ENCODE data around the gene SNX18. TPM values are rescaled to one million over a fixed set of nuclear protein-coding genes. Genes with fewer than 3 reads are reported as not detected.

The SNX18 gene
- total RNA-seq, 1 donor from 2014 or later: 17.2 TPM

DNA sequence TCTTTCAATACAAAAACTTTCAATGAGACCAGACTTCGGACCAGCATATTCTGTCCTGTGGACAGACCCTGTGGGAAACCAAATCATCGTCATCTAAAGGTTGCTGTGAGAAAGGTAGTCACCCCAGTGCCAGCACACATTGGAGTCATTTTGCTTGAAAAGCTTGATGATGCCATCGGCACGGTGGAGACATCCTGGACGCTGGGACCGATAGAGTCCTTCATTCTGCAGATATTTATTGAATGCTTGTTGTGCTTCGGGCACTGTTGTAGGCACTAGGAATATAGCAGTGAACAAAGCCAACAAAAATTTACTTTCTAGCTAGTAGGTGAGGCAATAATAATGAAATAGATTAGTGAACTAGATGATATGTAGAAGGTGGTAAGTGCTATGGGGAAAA is 34.9 kb downstream of the SNX18 start:
- H3K4me1 Mint-ChIP-seq: peaks cover 2% of the 10 kb centered on the region
- no peaks in the 10 kb centered on the region for H3K27me3 Mint-ChIP-seq (ENCODE audit: low read depth)
- no peak overlapping the region for H3K4me3 Mint-ChIP-seq
- H3K27ac Mint-ChIP-seq: no peak overlapping the region
- no peak for DNase-seq (ENCODE audit: low spot score in 2 of 2, unreplicated experiment in 2 of 2)
- H3K9me3 Mint-ChIP-seq: no peaks in the 10 kb centered on the region
- TF ChIP-seq, protein P1, sequence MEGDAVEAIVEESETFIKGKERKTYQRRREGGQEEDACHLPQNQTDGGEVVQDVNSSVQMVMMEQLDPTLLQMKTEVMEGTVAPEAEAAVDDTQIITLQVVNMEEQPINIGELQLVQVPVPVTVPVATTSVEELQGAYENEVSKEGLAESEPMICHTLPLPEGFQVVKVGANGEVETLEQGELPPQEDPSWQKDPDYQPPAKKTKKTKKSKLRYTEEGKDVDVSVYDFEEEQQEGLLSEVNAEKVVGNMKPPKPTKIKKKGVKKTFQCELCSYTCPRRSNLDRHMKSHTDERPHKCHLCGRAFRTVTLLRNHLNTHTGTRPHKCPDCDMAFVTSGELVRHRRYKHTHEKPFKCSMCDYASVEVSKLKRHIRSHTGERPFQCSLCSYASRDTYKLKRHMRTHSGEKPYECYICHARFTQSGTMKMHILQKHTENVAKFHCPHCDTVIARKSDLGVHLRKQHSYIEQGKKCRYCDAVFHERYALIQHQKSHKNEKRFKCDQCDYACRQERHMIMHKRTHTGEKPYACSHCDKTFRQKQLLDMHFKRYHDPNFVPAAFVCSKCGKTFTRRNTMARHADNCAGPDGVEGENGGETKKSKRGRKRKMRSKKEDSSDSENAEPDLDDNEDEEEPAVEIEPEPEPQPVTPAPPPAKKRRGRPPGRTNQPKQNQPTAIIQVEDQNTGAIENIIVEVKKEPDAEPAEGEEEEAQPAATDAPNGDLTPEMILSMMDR (IDR thresholded peaks at IDR 0.05; ENCODE audit: unreplicated experiment): no peak
- H3K36me3 Mint-ChIP-seq: peaks cover 4% of the 10 kb centered on the region

DNA sequence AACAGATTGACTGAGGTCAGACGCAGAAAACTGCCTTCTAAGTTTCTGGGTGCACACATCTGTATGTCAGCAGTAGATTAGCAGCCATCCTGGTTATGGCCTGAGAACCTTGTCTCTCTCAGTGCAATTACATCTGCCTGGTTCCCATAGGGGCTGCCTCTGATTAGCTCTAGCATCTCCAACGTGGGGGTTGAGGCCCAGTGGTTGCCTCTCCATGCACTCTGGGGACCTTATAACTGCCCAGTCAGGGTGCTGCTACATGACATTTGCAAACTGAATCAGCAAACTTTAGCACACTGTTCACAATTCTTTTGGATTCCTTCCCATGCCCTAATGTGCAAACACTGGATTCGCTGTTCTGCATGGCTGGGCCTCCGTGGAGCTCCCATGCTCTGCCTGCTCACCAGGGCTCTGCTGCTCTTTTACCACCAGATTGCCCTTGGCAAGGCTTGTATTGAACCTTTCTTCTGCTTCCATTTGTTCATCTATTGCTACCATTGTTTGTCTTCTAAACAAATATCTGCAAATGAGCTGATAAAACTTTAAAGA is 36.2 kb downstream of the SNX18 start:
- Mint-ChIP-seq H3K9me3 (no peaks in the 10 kb centered on the region), H3K27me3 (ENCODE audit: low read depth) (no peaks in the 10 kb centered on the region), H3K4me1 (peaks cover 8% of the 10 kb centered on the region), H3K27ac (no peak overlapping the region), H3K36me3 (peaks cover 4% of the 10 kb centered on the region), H3K4me3 (no peak overlapping the region)
- TF ChIP-seq, protein P1 (IDR thresholded peaks at IDR 0.05; ENCODE audit: unreplicated experiment): no peak
- no peak for DNase-seq (ENCODE audit: low spot score in 2 of 2, unreplicated experiment in 2 of 2)

DNA sequence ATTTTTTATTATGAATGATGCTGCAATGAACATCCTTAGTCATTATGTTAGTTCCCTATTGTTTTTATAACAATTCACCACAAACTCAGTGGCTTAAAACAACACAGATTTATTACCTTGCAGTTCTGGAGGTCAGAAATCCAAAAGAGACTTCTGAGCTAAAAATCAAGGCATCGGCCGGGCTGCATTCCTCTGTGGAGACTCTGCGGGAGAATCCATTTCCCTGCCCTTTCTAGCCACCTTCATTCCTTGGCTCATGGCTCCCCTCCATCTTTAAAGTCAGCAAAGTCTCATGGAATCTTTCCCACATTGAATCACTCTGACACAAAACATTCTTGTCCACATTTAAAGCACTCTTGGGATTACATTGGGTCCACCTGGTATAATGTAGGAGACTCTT is 38.6 kb downstream of the SNX18 start:
- no peak overlapping the region for H3K4me3 Mint-ChIP-seq
- H3K27me3 Mint-ChIP-seq (ENCODE audit: low read depth): no peaks in the 10 kb centered on the region
- no peak for DNase-seq (ENCODE audit: low spot score in 2 of 2, unreplicated experiment in 2 of 2)
- peaks cover 4% of the 10 kb centered on the region for H3K36me3 Mint-ChIP-seq
- H3K9me3 Mint-ChIP-seq: no peaks in the 10 kb centered on the region
- TF ChIP-seq, protein P1 (IDR thresholded peaks at IDR 0.05; ENCODE audit: unreplicated experiment): no peak
- H3K4me1 Mint-ChIP-seq: peaks cover 8% of the 10 kb centered on the region
- no peak overlapping the region for H3K27ac Mint-ChIP-seq

DNA sequence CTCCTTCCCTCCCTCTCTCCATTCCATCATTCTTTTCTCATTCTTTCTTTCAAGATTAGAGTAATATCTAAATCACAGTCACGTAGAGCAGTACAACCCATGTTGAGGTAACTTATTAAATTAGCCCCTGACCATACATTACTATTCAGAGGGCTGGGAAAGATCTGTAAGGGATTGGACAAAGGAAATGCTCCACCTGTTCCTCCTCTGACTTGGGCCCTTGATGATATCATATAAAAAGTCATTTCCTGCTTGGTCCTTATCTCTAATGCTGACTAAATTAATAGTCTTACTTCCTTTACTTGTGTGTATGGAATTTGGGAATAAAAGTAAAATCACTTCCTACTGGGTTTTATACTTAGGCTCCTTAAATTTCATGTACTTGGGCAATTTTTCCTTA is 40.8 kb downstream of the SNX18 start:
- H3K27ac Mint-ChIP-seq: no peak overlapping the region
- H3K4me1 Mint-ChIP-seq: peaks cover 8% of the 10 kb centered on the region
- no peaks in the 10 kb centered on the region for H3K9me3 Mint-ChIP-seq
- H3K36me3 Mint-ChIP-seq: no peaks in the 10 kb centered on the region
- H3K4me3 Mint-ChIP-seq: no peak overlapping the region
- no peaks in the 10 kb centered on the region for H3K27me3 Mint-ChIP-seq (ENCODE audit: low read depth)
- TF ChIP-seq, protein P1 (IDR thresholded peaks at IDR 0.05; ENCODE audit: unreplicated experiment): no peak
- no peak for DNase-seq (ENCODE audit: low spot score in 2 of 2, unreplicated experiment in 2 of 2)

DNA sequence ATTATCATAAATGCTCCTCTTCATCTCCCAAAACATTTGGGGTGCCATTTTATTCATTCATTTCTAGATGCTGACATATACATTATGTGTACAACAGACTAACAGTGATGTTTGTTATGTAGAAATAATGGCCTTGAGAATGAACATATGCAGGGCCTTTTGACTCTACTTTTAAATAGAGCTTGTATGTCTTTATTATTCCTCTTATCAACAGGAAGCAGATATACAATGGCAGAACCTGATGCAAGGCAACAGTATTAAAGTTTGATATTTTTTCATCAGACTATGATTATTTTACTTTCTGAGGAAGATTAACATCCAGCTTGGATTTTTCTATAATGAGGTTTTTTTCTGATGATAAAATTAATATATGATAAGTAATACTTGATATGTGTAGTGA is 44.1 kb downstream of the SNX18 start:
- no peaks in the 10 kb centered on the region for H3K9me3 Mint-ChIP-seq
- H3K27me3 Mint-ChIP-seq (ENCODE audit: low read depth): no peaks in the 10 kb centered on the region
- no peak overlapping the region for H3K4me3 Mint-ChIP-seq
- no peaks in the 10 kb centered on the region for H3K36me3 Mint-ChIP-seq
- DNase-seq (ENCODE audit: low spot score in 2 of 2, unreplicated experiment in 2 of 2): no peak
- no peak overlapping the region for H3K27ac Mint-ChIP-seq
- TF ChIP-seq, protein P1 (IDR thresholded peaks at IDR 0.05; ENCODE audit: unreplicated experiment): no peak
- H3K4me1 Mint-ChIP-seq: peaks cover 8% of the 10 kb centered on the region

Data from mesothelial cell of epicardium (in vitro differentiated cells).